Naive thymus-derived CD4-positive, alpha-beta T cell (primary cell): ENCODE measurements around the gene AP4B1. TPM values are rescaled to one million over a fixed set of nuclear protein-coding genes. Genes with fewer than 3 reads are reported as not detected.

Source experiments
- polyA plus RNA-seq, 2 donors: library from polyadenylated mRNA; unstranded; fragments of 300-500 nt; fragmentation: Illumina TruSeq; gene quantifications; one replicate each; pipeline ENCODE4 v1.2.3, GENCODE V29; 2021
- total RNA-seq, 6 experiments: library from RNA in 5 of 6; stranded (reverse) in 5 of 6; gene quantifications; 1 replicate in 5 of 6; 2 replicates in 1 of 6; pipeline ENCODE4 v1.2.3 and lab custom pipeline; 2021 to 2026

Gene AP4B1
- total and polyA plus RNA-seq, 7 experiments from 2014 or later: 13.7 to 75.4 (median 51.4) TPM

Other genes with a start within 250 kb of the AP4B1 start
- gene PHTF1, start 145.3 kb downstream of the AP4B1 start, total RNA-seq: 10 to 100 TPM in 2 of 5 experiments, 1 to 10 TPM in 3; 2.5 to 21.0 (median 7.1) TPM
- gene PHTF1, start 145.3 kb downstream of the AP4B1 start, polyA plus RNA-seq: 1 to 10 TPM; 1.4 to 1.6 TPM
- gene RSBN1, start 92.3 kb downstream of the AP4B1 start, total RNA-seq: 10 to 100 TPM; 29.9 to 58.1 (median 42.0) TPM
- gene RSBN1, start 92.3 kb downstream of the AP4B1 start, polyA plus RNA-seq: 10 to 100 TPM; 40.7 to 44.2 TPM
- gene PTPN22, start 33.1 kb downstream of the AP4B1 start, total RNA-seq: 10 to 100 TPM; 22.2 to 76.7 (median 27.5) TPM
- 10 to 100 TPM; 29.7 to 37.9 TPM for gene PTPN22, start 33.1 kb downstream of the AP4B1 start, polyA plus RNA-seq
- gene BCL2L15, start 17.2 kb downstream of the AP4B1 start, total RNA-seq: 1 to 10 TPM; 1.1 to 7.5 (median 1.6) TPM
- under 1 TPM in 1 of 2 donors, not detected in 1; 0.60 TPM for gene BCL2L15, start 17.2 kb downstream of the AP4B1 start, polyA plus RNA-seq
- 10 to 100 TPM in 1 of 5 experiments, 1 to 10 TPM in 4; 4.1 to 13.6 (median 6.9) TPM for gene DCLRE1B, start 527 bp upstream of the AP4B1 start, total RNA-seq
- 1 to 10 TPM; 3.7 to 6.8 TPM for gene DCLRE1B, start 527 bp upstream of the AP4B1 start, polyA plus RNA-seq
- 100 to 1,000 TPM in 4 of 5 experiments, 10 to 100 TPM in 1; 95.8 to 211 (median 124) TPM for gene HIPK1, start 24.5 kb upstream of the AP4B1 start, total RNA-seq
- 10 to 100 TPM; 11.8 to 21.3 TPM for gene HIPK1, start 24.5 kb upstream of the AP4B1 start, polyA plus RNA-seq
- 1 to 10 TPM in 3 of 5 experiments, under 1 TPM in 2; 0.24 to 1.8 (median 1.1) TPM for gene OLFML3, start 74.7 kb upstream of the AP4B1 start, total RNA-seq
- gene OLFML3, start 74.7 kb upstream of the AP4B1 start, polyA plus RNA-seq: not detected
- gene SYT6, start 249.1 kb upstream of the AP4B1 start, total RNA-seq: not detected
- gene SYT6, start 249.1 kb upstream of the AP4B1 start, polyA plus RNA-seq: not detected